Measurements from ENCODE around the gene RSAD1.

RSAD1 gene

DNA sequence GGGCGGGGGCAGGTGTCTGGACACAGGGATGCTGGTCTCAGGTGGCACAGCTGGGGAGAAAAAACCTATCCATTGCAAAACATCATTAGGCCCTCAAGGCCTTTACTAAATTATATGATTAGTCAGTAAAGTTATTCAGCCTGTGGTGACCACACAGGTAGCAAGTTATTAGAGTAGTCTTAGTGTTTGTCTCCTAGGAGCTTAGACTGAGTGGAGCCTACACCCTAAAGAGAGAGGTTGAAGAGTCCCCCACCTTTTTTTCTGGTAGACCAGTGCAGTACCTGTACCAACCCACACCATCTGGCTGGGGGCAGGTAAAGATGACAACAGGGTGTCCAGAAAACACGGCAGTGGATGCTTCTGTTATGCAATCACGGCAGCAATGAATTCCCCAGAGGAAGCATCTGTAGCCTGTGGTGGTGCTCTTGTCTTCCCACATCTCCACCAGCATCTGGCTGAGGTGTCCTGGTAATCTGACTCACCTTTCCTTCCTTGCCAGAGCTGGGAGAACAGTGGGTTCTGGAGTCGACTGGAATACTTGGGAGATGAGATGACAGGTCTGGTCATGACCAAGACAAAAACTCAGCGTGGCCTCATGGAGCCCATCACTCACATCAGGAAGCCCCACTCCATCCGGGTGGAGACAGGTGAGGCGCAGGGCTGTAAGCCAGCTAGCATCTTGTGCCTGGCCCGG, 40.6 kb downstream of the RSAD1 start:
- H3K27ac ChIP-seq (ENCODE audit: low read depth, low read length): no peak overlapping the region
- no peaks in the 10 kb centered on the region for H3K36me3 ChIP-seq (ENCODE audit: control insufficient read depth, low read length)
- no peaks in the 10 kb centered on the region for H3K27me3 ChIP-seq (ENCODE audit: control insufficient read depth, low read length)
- no peak for TF ChIP-seq EZH2phosphoT487 (IDR thresholded peaks at IDR 0.05; ENCODE audit: borderline replicate concordance, low read length)
- TF ChIP-seq CTCF (IDR thresholded peaks at IDR 0.05; ENCODE audit: low read depth, low read length, poor library complexity, severe bottlenecking): no peak
- H4K20me1 ChIP-seq (ENCODE audit: control insufficient read depth, insufficient read depth, low read depth, low read length): no peaks in the 10 kb centered on the region
- H3K4me1 ChIP-seq (ENCODE audit: control insufficient read depth, low read length): peaks cover 10% of the 10 kb centered on the region
- no peak overlapping the region for H3K4me2 ChIP-seq (ENCODE audit: low read length)
- no peak overlapping the region for H3K4me3 ChIP-seq (ENCODE audit: low read length)
- no peaks in the 10 kb centered on the region for H3K9me3 ChIP-seq (ENCODE audit: control insufficient read depth, insufficient read depth, low read length)
- H3K79me2 ChIP-seq (ENCODE audit: control insufficient read depth, low read length): no peaks in the 10 kb centered on the region
- no peaks in the 10 kb centered on the region for H3K9me2 ChIP-seq (replicated peaks; ENCODE audit: control insufficient read depth, low read length)
- no peaks in the 10 kb centered on the region for H3F3A ChIP-seq (ENCODE audit: control insufficient read depth, insufficient read depth)

DNA sequence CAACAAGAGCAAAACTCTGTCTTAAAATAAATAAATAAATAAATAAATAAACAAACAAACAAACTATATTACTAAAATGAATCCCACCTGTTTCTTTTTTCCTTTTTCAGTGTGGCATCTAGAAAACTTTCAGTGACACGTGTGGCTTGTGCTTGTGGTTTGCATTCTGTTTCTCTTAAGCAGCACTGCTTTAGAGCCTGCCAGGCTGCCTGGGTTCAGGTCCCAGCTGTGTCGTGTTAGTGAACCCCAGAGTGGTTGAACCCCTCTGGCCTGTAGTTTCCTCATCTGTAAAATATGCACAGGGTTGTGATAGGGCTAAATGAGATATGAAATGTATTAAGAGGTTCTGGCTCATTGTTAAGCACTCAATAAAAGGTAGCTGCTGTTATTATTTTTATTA, 41.8 kb downstream of the RSAD1 start:
- H4K20me1 ChIP-seq (ENCODE audit: control insufficient read depth, insufficient read depth, low read depth, low read length): no peaks in the 10 kb centered on the region
- no peaks in the 10 kb centered on the region for H3K27me3 ChIP-seq (ENCODE audit: control insufficient read depth, low read length)
- no peaks in the 10 kb centered on the region for H3K9me2 ChIP-seq (replicated peaks; ENCODE audit: control insufficient read depth, low read length)
- TF ChIP-seq CTCF (IDR thresholded peaks at IDR 0.05; ENCODE audit: low read depth, low read length, poor library complexity, severe bottlenecking) (no peak), EZH2phosphoT487 (IDR thresholded peaks at IDR 0.05; ENCODE audit: borderline replicate concordance, low read length) (no peak)
- no peak overlapping the region for H3K4me3 ChIP-seq (ENCODE audit: low read length)
- H3K27ac ChIP-seq (ENCODE audit: low read depth, low read length): no peak overlapping the region
- no peaks in the 10 kb centered on the region for H3K36me3 ChIP-seq (ENCODE audit: control insufficient read depth, low read length)
- no peaks in the 10 kb centered on the region for H3F3A ChIP-seq (ENCODE audit: control insufficient read depth, insufficient read depth)
- peaks cover 4% of the 10 kb centered on the region for H3K4me1 ChIP-seq (ENCODE audit: control insufficient read depth, low read length)
- no peaks in the 10 kb centered on the region for H3K79me2 ChIP-seq (ENCODE audit: control insufficient read depth, low read length)
- no peak overlapping the region for H3K4me2 ChIP-seq (ENCODE audit: low read length)
- H3K9me3 ChIP-seq (ENCODE audit: control insufficient read depth, insufficient read depth, low read length): no peaks in the 10 kb centered on the region

DNA sequence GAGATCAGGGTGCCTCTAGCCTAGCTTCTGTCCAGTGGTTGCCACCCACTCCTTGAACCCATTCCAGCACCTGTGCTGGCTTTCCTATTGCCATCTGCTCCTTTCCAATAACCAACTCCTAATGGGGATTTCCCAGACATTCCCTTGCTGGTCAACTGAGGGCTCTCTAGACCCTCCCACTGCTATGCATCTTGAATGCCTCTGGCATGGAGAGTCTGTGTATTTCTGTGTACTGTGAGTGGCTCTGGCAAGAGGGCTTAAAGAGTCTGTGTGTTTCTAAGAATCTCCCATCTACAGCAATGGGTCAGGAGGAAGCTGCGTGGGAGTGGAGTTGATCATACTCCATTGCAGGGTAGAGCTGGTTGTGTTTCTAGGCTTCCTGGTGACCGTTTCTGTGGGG, 42.9 kb downstream of the RSAD1 start:
- TF ChIP-seq CTCF (IDR thresholded peaks at IDR 0.05; ENCODE audit: low read depth, low read length, poor library complexity, severe bottlenecking) (no peak), EZH2phosphoT487 (IDR thresholded peaks at IDR 0.05; ENCODE audit: borderline replicate concordance, low read length) (no peak)
- H3K4me1 ChIP-seq (ENCODE audit: control insufficient read depth, low read length): no peaks in the 10 kb centered on the region
- H3K27ac ChIP-seq (ENCODE audit: low read depth, low read length): no peak overlapping the region
- H3K27me3 ChIP-seq (ENCODE audit: control insufficient read depth, low read length): no peaks in the 10 kb centered on the region
- no peaks in the 10 kb centered on the region for H3K9me3 ChIP-seq (ENCODE audit: control insufficient read depth, insufficient read depth, low read length)
- H4K20me1 ChIP-seq (ENCODE audit: control insufficient read depth, insufficient read depth, low read depth, low read length): no peaks in the 10 kb centered on the region
- H3K36me3 ChIP-seq (ENCODE audit: control insufficient read depth, low read length): no peaks in the 10 kb centered on the region
- no peaks in the 10 kb centered on the region for H3K9me2 ChIP-seq (replicated peaks; ENCODE audit: control insufficient read depth, low read length)
- H3F3A ChIP-seq (ENCODE audit: control insufficient read depth, insufficient read depth): no peaks in the 10 kb centered on the region
- H3K4me2 ChIP-seq (ENCODE audit: low read length): no peak overlapping the region
- no peak overlapping the region for H3K4me3 ChIP-seq (ENCODE audit: low read length)
- no peaks in the 10 kb centered on the region for H3K79me2 ChIP-seq (ENCODE audit: control insufficient read depth, low read length)
